HepG2 (cell line): ENCODE measurements around the gene NECAB2. TPM values are rescaled to one million over a fixed set of nuclear protein-coding genes. Genes with fewer than 3 reads are reported as not detected.

ENCODE experiments used
- BCL3 ChIP-seq: sonication (generic); formaldehyde crosslinking; IDR thresholded peaks from 2 replicates; pipeline ENCODE4 v1.5.1; 2020; ENCODE audit warnings: mild to moderate bottlenecking, missing genetic modification reagents, moderate library complexity
- CBX2 ChIP-seq, 2 experiments: fragments of 200-600 bp in 1 of 2; sonication (generic); formaldehyde crosslinking in 1 of 2; IDR thresholded peaks; 2 replicates each; pipeline versions ENCODE4 v1.7.0 to v1.8.1; 2018 to 2022; ENCODE audit warnings: low read depth in 2 of 2, low read length in 1 of 2, mild to moderate bottlenecking in 1 of 2, missing genetic modification reagents in 1 of 2
- CEBPZ ChIP-seq: IDR thresholded peaks from 2 replicates; pipeline ENCODE4 v1.6.1; 2012; ENCODE audit warnings: low read length, improper control_type of control experiment
- CHD4 ChIP-seq: fragments of 200-600 bp; sonication (generic); IDR thresholded peaks from 2 replicates; pipeline ENCODE4 v1.7.0; 2017; ENCODE audit warnings: mild to moderate bottlenecking, low read length, borderline replicate concordance
- NCOA5 ChIP-seq: sonication (generic); formaldehyde crosslinking; IDR thresholded peaks from 2 replicates; pipeline ENCODE4 v1.4.0; 2020; ENCODE audit warnings: missing genetic modification reagents
- NFKB2 ChIP-seq: sonication (generic); formaldehyde crosslinking; IDR thresholded peaks from 2 replicates; pipeline ENCODE4 v1.4.0; 2020; ENCODE audit warnings: missing genetic modification reagents, borderline replicate concordance
- PBX2 ChIP-seq: IDR thresholded peaks from 2 replicates; pipeline ENCODE4 v1.6.1; 2016; ENCODE audit warnings: control low read depth
- POGZ ChIP-seq: sonication (generic); formaldehyde crosslinking; IDR thresholded peaks from 2 replicates; pipeline ENCODE4 v1.4.0; 2020; ENCODE audit warnings: mild to moderate bottlenecking, missing genetic modification reagents
- PRPF4 ChIP-seq: fragments of 200-400 bp; formaldehyde crosslinking; IDR thresholded peaks from 2 replicates; pipeline ENCODE4 v1.6.1; 2016; ENCODE audit warnings: low read length, low read depth; ENCODE audit not compliant: poor library complexity, severe bottlenecking
- RERE ChIP-seq: IDR thresholded peaks from 2 replicates; pipeline ENCODE4 v1.6.1; 2016; ENCODE audit warnings: low read depth, missing genetic modification reagents, missing compliant biosample characterization
- RNF2 ChIP-seq: fragments of 450-650 bp; conservative IDR thresholded peaks from 2 replicates; pipeline ENCODE4 v1.6.1; 2016; ENCODE audit warnings: low read depth
- TRIM24 ChIP-seq: sonication (generic); formaldehyde crosslinking; IDR thresholded peaks from 2 replicates; pipeline ENCODE4 v1.8.0; 2022; ENCODE audit warnings: mild to moderate bottlenecking, missing genetic modification reagents
- ZGPAT ChIP-seq: IDR thresholded peaks from 2 replicates; pipeline ENCODE4 v1.6.1; 2016; ENCODE audit warnings: mild to moderate bottlenecking
- ZNF17 ChIP-seq: sonication (generic); formaldehyde crosslinking; IDR thresholded peaks from 2 replicates; pipeline ENCODE4 v1.5.0; 2020; ENCODE audit warnings: mild to moderate bottlenecking, missing genetic modification reagents
- ZNF317 ChIP-seq: sonication (generic); formaldehyde crosslinking; IDR thresholded peaks from 2 replicates; pipeline ENCODE4 v1.5.0; 2020; ENCODE audit warnings: mild to moderate bottlenecking, missing genetic modification reagents
- ZNF607 ChIP-seq: sonication (generic); formaldehyde crosslinking; IDR thresholded peaks from 2 replicates; pipeline ENCODE4 v1.5.1; 2020; ENCODE audit warnings: missing genetic modification reagents, mild to moderate bottlenecking, borderline replicate concordance
- polyA plus RNA-seq, 8 experiments: library from polyadenylated mRNA; depleted of rRNA in 3 of 8; stranded (reverse) in 7 of 8; unstranded in 1 of 8; fragments of >200 nt; fragmentation: Illumina TruSeq in 4 of 8; extraction: Trizol in 4 of 8; gene quantifications; 2 replicates each; pipeline versions ENCODE4 v1.2.1 to v1.2.3, GENCODE V29; 2011 to 2016; ENCODE audit warnings: low read depth in 4 of 8, missing spikeins in 1 of 8, mixed read lengths in 1 of 8; ENCODE audit not compliant: insufficient read depth in 1 of 8
- total RNA-seq, 5 experiments: library from RNA; depleted of rRNA; stranded (reverse); fragments of >200 nt; fragmentation: Illumina TruSeq; extraction: Trizol; gene quantifications; 2 replicates each; pipeline ENCODE4 v1.2.3, GENCODE V29; 2016; ENCODE audit warnings: low read depth in 1 of 5

Gene NECAB2
- total and polyA plus RNA-seq, 2 of the 13 experiments (the other 11 are each of a cell fraction or from before 2014, with no cell fraction given) = 0.21 to 0.49 TPM

GRCh38 chr16:83948914-83949723, 18.9 kb upstream of the NECAB2 start (continued):
- TF ChIP-seq CEBPZ (no peak), RERE (CRISPR knock-in tag) (peak; percentile 75; the same call in 1 of the 2 replicates), CHD4 (no peak), POGZ (CRISPR knock-in tag) (peak; percentile 70), RNF2 (no peak), NFKB2 (CRISPR knock-in tag) (no peak), BCL3 (CRISPR knock-in tag) (no peak), ZNF317 (CRISPR knock-in tag) (no peak), ZNF607 (CRISPR knock-in tag) (peak; percentile 69; the same call in 1 of the 2 replicates), TRIM24 (no peak), PRPF4 (no peak), ZNF17 (CRISPR knock-in tag) (no peak), CBX2 (IDR thresholded peaks at IDR 0.05; ENCODE audit: low read depth, low read length) (no peak), CBX2 (CRISPR knock-in tag; IDR thresholded peaks at IDR 0.05; ENCODE audit: low read depth) (no peak), NCOA5 (no peak), PBX2 (no peak), ZGPAT (peak; percentile 63)
